ENCODE data around the gene BIRC7. TPM values are rescaled to one million over a fixed set of nuclear protein-coding genes. Genes with fewer than 3 reads are reported as not detected.
A peak's percentile ranks its signal among the peaks of the same experiment; 100 is the strongest.

Gene BIRC7
- total and polyA plus RNA-seq, 2 of the 4 experiments (the other 2 are of a cell fraction), result not detected

GRCh38 chr20:63264000-63264399 lies 28.3 kb downstream of the BIRC7 start:
- Histone ChIP-seq H3K27me3 (ENCODE audit: control insufficient read depth, insufficient read depth, low read length) (peaks cover 65% of the 10 kb centered on the region), H2BK15ac (ENCODE audit: low read depth, low read length) (no peak overlapping the region), H3K36me3 (ENCODE audit: control insufficient read depth, insufficient read depth, low read length) (no peaks in the 10 kb centered on the region), H3K18ac (ENCODE audit: low read depth, low read length) (no peak overlapping the region), H3K56ac (ENCODE audit: extremely low read depth, insufficient read depth, low read length) (no peak overlapping the region), H2AK5ac (ENCODE audit: low read depth, low read length) (no peak overlapping the region), H3K9me3 (ENCODE audit: control insufficient read depth, insufficient read depth, low read length) (peaks cover 2% of the 10 kb centered on the region; the same call in 1 of the 2 replicates), H2BK5ac (ENCODE audit: low read depth, low read length, poor library complexity, severe bottlenecking) (no peak overlapping the region), H4K5ac (ENCODE audit: low read depth, low read length) (no peak overlapping the region), H3K4ac (ENCODE audit: low read depth, low read length) (no peak overlapping the region), H4K91ac (ENCODE audit: insufficient read depth, low read depth, low read length) (no peak overlapping the region), H3K79me1 (ENCODE audit: low read depth in 1 of 2, low read length in 2 of 2) (no peaks in the 10 kb centered on the region), H3K9me1 (ENCODE audit: insufficient read depth, low read length) (no peaks in the 10 kb centered on the region), H2AFZ (replicated peaks; ENCODE audit: low read length, poor library complexity) (peak overlapping the region; percentile 21), H2AK9ac (replicated peaks; ENCODE audit: low read depth, low read length, poor library complexity) (no peak overlapping the region), H3K4me3 (ENCODE audit: insufficient read depth, low read depth, low read length) (no peak overlapping the region), H4K20me1 (ENCODE audit: insufficient read depth, low read length) (no peaks in the 10 kb centered on the region; the same call in 1 of the 2 replicates), H3K14ac (replicated peaks; ENCODE audit: low read depth, low read length) (no peak overlapping the region), H4K8ac (ENCODE audit: low read depth in 2 of 2, low read length in 2 of 2) (no peak overlapping the region), H3K4me1 (ENCODE audit: control insufficient read depth, insufficient read depth, low read length) (no peaks in the 10 kb centered on the region; the same call in 1 of the 2 replicates), H3K9ac (ENCODE audit: low read depth, low read length) (no peak overlapping the region), H3K27ac (ENCODE audit: insufficient read depth, low read length) (no peak overlapping the region), H3K23ac (ENCODE audit: low read depth, low read length) (no peak overlapping the region), H2BK20ac (ENCODE audit: low read depth, low read length) (no peak overlapping the region), H2BK120ac (ENCODE audit: low read depth, low read length) (no peak overlapping the region), H3K4me2 (ENCODE audit: low read depth, low read length) (no peak overlapping the region)
- WGBS, 2 experiments (ENCODE audit: extremely low coverage in 2 of 2, insufficient read length in 1 of 2), result 97% methylated on average over 5 of the region's 10 CpGs; no CpG with 5 or more reads in 1 of the 2 experiments
- ChIA-PET CTCF (no interaction called here), POLR2A (ENCODE audit: unreplicated experiment) (no interaction called here)
- dilution Hi-C loops (cut with HindIII; ENCODE audit: low sequenced_read_pairs, unreplicated experiment), result no loop called here
- intact Hi-C loops (cut with micrococcal nuclease), result no loop called here
- ATAC-seq (ENCODE audit: low read depth) (no peak), DNase-seq (no peak)
- no TSS peak for BruUV-seq (replicated peaks)
- in situ Hi-C loops (cut with MboI; ENCODE audit: low sequenced_read_pairs), result no loop called here
- TF ChIP-seq FOS (IDR thresholded peaks at IDR 0.05; ENCODE audit: low read depth, low read length), result no peak
- TF ChIP-seq RAD21 (IDR thresholded peaks at IDR 0.05; ENCODE audit: low read length), result no peak
- TF ChIP-seq CHD1 (IDR thresholded peaks at IDR 0.05; ENCODE audit: low read depth, low read length), result no peak
- TF ChIP-seq USF2 (IDR thresholded peaks at IDR 0.05; ENCODE audit: low read depth, low read length), result no peak
- TF ChIP-seq CEBPB (IDR thresholded peaks at IDR 0.05; ENCODE audit: low read depth, low read length), result no peak
- no peak for TF ChIP-seq POLR2A (IDR thresholded peaks at IDR 0.05; ENCODE audit: low read depth, low read length)
- TF ChIP-seq RFX5 (IDR thresholded peaks at IDR 0.05; ENCODE audit: low read depth, low read length), result no peak
- TF ChIP-seq CTCF (conservative IDR thresholded peaks at IDR 0.05; ENCODE audit: low read depth, low read length), result no peak
- TF ChIP-seq ELK1 (IDR thresholded peaks at IDR 0.05; ENCODE audit: borderline replicate concordance, low read depth, low read length), result no peak
- no peak for TF ChIP-seq MAZ (IDR thresholded peaks at IDR 0.05; ENCODE audit: borderline replicate concordance, low read depth, low read length)
- no peak for TF ChIP-seq RCOR1 (IDR thresholded peaks at IDR 0.05; ENCODE audit: insufficient replicate concordance, low read length)
- no peak for TF ChIP-seq MXI1 (IDR thresholded peaks at IDR 0.05; ENCODE audit: borderline replicate concordance, low read depth, low read length)
- TF ChIP-seq NFE2L2 (IDR thresholded peaks at IDR 0.05; ENCODE audit: low read depth, low read length), result no peak
- no peak for TF ChIP-seq MAFK (IDR thresholded peaks at IDR 0.05; ENCODE audit: low read depth, low read length)
- no peak for TF ChIP-seq BHLHE40 (IDR thresholded peaks at IDR 0.05; ENCODE audit: low read depth, low read length)
- TF ChIP-seq SMC3 (IDR thresholded peaks at IDR 0.05; ENCODE audit: low read depth, low read length), result no peak

Measured in IMR-90 (cell line).